ENCODE results near the gene ATG7. TPM values are rescaled to one million over a fixed set of nuclear protein-coding genes. Genes with fewer than 3 reads are reported as not detected.

The ATG7 gene
- total RNA-seq, 1 experiment from 2014 or later: 36.0 TPM

- no peak for DNase-seq (ENCODE audit: low read depth, low spot score)
- no peaks in the 10 kb centered on the region for H3K36me3 ChIP-seq (ENCODE audit: control insufficient read depth, insufficient read depth, low read length)
- H3K4me1 ChIP-seq (ENCODE audit: control insufficient read depth, insufficient read depth, low read length): peaks cover 72% of the 10 kb centered on the region
- POLR2A ChIA-PET: no interaction called here
- peak overlapping the region; percentile 96 for H3K27ac ChIP-seq (ENCODE audit: low read length)
- in situ Hi-C loops (cut with HindIII; ENCODE audit: low pct_unique_long_range_greater_than_20kb, low sequenced_read_pairs): no loop called here
- H3K9me3 ChIP-seq (ENCODE audit: control insufficient read depth, insufficient read depth, low read depth, low read length): no peaks in the 10 kb centered on the region
- no TSS peak for BruUV-seq (replicated peaks)
- ATAC-seq: no peak
- TF ChIP-seq CTCF (IDR thresholded peaks at IDR 0.05) (no peak), SIN3A (IDR thresholded peaks at IDR 0.05; ENCODE audit: borderline replicate concordance, insufficient read depth, low read depth, low read length) (no peak), REST (IDR thresholded peaks at IDR 0.05; ENCODE audit: insufficient read depth in 1 of 2, low read depth in 2 of 2, low read length in 1 of 2) (no peak), POLR2AphosphoS5 (IDR thresholded peaks at IDR 0.05; ENCODE audit: low read depth, low read length) (no peak), TCF7L2 (IDR thresholded peaks at IDR 0.05; ENCODE audit: low read depth, low read length) (no peak)
- H3K27me3 ChIP-seq (ENCODE audit: control insufficient read depth, insufficient read depth, low read length): no peaks in the 10 kb centered on the region
- CTCF ChIA-PET: no interaction called here
- no peak overlapping the region for H3K4me3 ChIP-seq (ENCODE audit: low read depth in 2 of 2, low read length in 2 of 2)
- intact Hi-C loops (cut with micrococcal nuclease; ENCODE audit: unreplicated experiment): loop anchor here (10.0 kb wide), 1 partner anchor 54 kb away; no protein-coding TSS in a partner anchor
Observed at GRCh38 chr3:11551036-11551435, 278.8 kb downstream of the ATG7 start.

- TF ChIP-seq REST (IDR thresholded peaks at IDR 0.05; ENCODE audit: insufficient read depth in 1 of 2, low read depth in 2 of 2, low read length in 1 of 2) (no peak), CTCF (IDR thresholded peaks at IDR 0.05) (no peak), POLR2AphosphoS5 (IDR thresholded peaks at IDR 0.05; ENCODE audit: low read depth, low read length) (no peak), TCF7L2 (IDR thresholded peaks at IDR 0.05; ENCODE audit: low read depth, low read length) (no peak), SIN3A (IDR thresholded peaks at IDR 0.05; ENCODE audit: borderline replicate concordance, insufficient read depth, low read depth, low read length) (no peak)
- intact Hi-C loops (cut with micrococcal nuclease; ENCODE audit: unreplicated experiment) (loop anchor here (10.0 kb wide), 1 partner anchor 52 kb away; no protein-coding TSS in a partner anchor), in situ Hi-C loops (cut with HindIII; ENCODE audit: low pct_unique_long_range_greater_than_20kb, low sequenced_read_pairs) (no loop called here)
- POLR2A ChIA-PET: interaction anchor here (1.0 kb wide), 1 partner anchor 48 kb away, joined by 3 read pairs; no protein-coding TSS in a partner anchor
- CTCF ChIA-PET: no interaction called here
- peaks cover 2% of the 10 kb centered on the region for H3K36me3 ChIP-seq (ENCODE audit: control insufficient read depth, insufficient read depth, low read length)
- peaks cover 88% of the 10 kb centered on the region for H3K4me1 ChIP-seq (ENCODE audit: control insufficient read depth, insufficient read depth, low read length)
- ATAC-seq: no peak
- BruUV-seq (replicated peaks): no TSS peak
- H3K9me3 ChIP-seq (ENCODE audit: control insufficient read depth, insufficient read depth, low read depth, low read length): no peaks in the 10 kb centered on the region
- no peaks in the 10 kb centered on the region for H3K27me3 ChIP-seq (ENCODE audit: control insufficient read depth, insufficient read depth, low read length)
- H3K27ac ChIP-seq (ENCODE audit: low read length): peak overlapping the region; percentile 96
- no peak overlapping the region for H3K4me3 ChIP-seq (ENCODE audit: low read depth in 2 of 2, low read length in 2 of 2)
- no peak for DNase-seq (ENCODE audit: low read depth, low spot score)
Observed at GRCh38 chr3:11552289-11553264, 280.4 kb downstream of the ATG7 start.
